Neural progenitor cell (in vitro differentiated cells): ENCODE data around the gene IQSEC2. TPM values are rescaled to one million over a fixed set of nuclear protein-coding genes. Genes with fewer than 3 reads are reported as not detected.
A peak's percentile ranks its signal among the peaks of the same experiment; 100 is the strongest.

Experiments used
- DNase-seq: peaks from one replicate; pipeline ENCODE4 v3.0.0-alpha.2; 2016; ENCODE audit warnings: low spot score
- H2AFZ ChIP-seq: fragments of 200-600 bp; sonication (generic); replicated peaks from 2 replicates; pipeline ENCODE4 v1.6.1; 2016; ENCODE audit warnings: antibody characterized with exemption
- H3F3A ChIP-seq: fragments of 200-600 bp; sonication (generic); 2 replicates; pipeline ENCODE4 v1.6.1; 2016; ENCODE audit warnings: antibody characterized with exemption, low read depth
- H3K27ac ChIP-seq: fragments of 200-600 bp; sonication (generic); 2 replicates; pipeline ENCODE4 v1.5.1; 2016; ENCODE audit warnings: mild to moderate bottlenecking
- H3K27me3 ChIP-seq: fragments of 200-600 bp; sonication (generic); 2 replicates; pipeline ENCODE4 v1.6.1; 2016; ENCODE audit warnings: mild to moderate bottlenecking, moderate library complexity
- H3K36me3 ChIP-seq: fragments of 200-600 bp; sonication (generic); 2 replicates; pipeline ENCODE4 v1.5.1; 2016
- H3K4me1 ChIP-seq: fragments of 200-600 bp; sonication (generic); 2 replicates; pipeline ENCODE4 v1.6.1; 2016; ENCODE audit warnings: mixed run types
- H3K4me2 ChIP-seq: fragments of 200-600 bp; sonication (generic); 2 replicates; pipeline ENCODE4 v1.6.1; 2016
- H3K4me3 ChIP-seq: fragments of 200-600 bp; sonication (generic); 2 replicates; pipeline ENCODE4 v1.5.1; 2016
- H3K79me2 ChIP-seq: fragments of 200-600 bp; sonication (generic); 2 replicates; pipeline ENCODE4 v1.6.1; 2016; ENCODE audit warnings: low read depth
- H3K9ac ChIP-seq: fragments of 200-600 bp; sonication (generic); 2 replicates; pipeline ENCODE4 v1.6.1; 2016
- H3K9me3 ChIP-seq: fragments of 200-600 bp; sonication (generic); 2 replicates; pipeline ENCODE4 v1.5.1; 2016; ENCODE audit warnings: low read depth
- H4K20me1 ChIP-seq: fragments of 200-600 bp; sonication (generic); 2 replicates; pipeline ENCODE4 v1.6.1; 2016; ENCODE audit warnings: low read depth
- H3K27ac Mint-ChIP-seq: 3 replicates; pipeline ENCODE4 v1.8.0; 2021; ENCODE audit warnings: mixed read lengths
- H3K27me3 Mint-ChIP-seq: 2 replicates; pipeline ENCODE4 v1.8.0; 2022; ENCODE audit warnings: low read depth, mild to moderate bottlenecking, inconsistent platforms, moderate library complexity, mixed read lengths; ENCODE audit not compliant: insufficient read depth
- H3K36me3 Mint-ChIP-seq: 3 replicates; pipeline ENCODE4 v1.8.0; 2021; ENCODE audit warnings: mixed read lengths
- H3K4me1 Mint-ChIP-seq: 3 replicates; pipeline ENCODE4 v1.8.0; 2021; ENCODE audit warnings: mixed read lengths
- H3K4me3 Mint-ChIP-seq: 3 replicates; pipeline ENCODE4 v1.8.0; 2021; ENCODE audit warnings: mild to moderate bottlenecking, moderate library complexity, mixed read lengths
- H3K9me3 Mint-ChIP-seq: 3 replicates; pipeline ENCODE4 v1.8.0; 2020; ENCODE audit warnings: mixed read lengths
- CTCF ChIP-seq: fragments of 200-600 bp; sonication (generic); IDR thresholded peaks from 2 replicates; pipeline ENCODE4 v1.5.1; 2017; ENCODE audit warnings: antibody characterized with exemption, mild to moderate bottlenecking
- EZH2 ChIP-seq: fragments of 200-600 bp; sonication (generic); IDR thresholded peaks from 2 replicates; pipeline ENCODE4 v1.6.1; 2017; ENCODE audit warnings: antibody characterized with exemption, mild to moderate bottlenecking, moderate library complexity
- EZH2phosphoT487 ChIP-seq: fragments of 200-600 bp; sonication (generic); IDR thresholded peaks from 2 replicates; pipeline ENCODE4 v1.6.1; 2017; ENCODE audit warnings: antibody characterized with exemption
- total RNA-seq: library from RNA; depleted of rRNA; stranded (reverse); fragments of >200 nt; gene quantifications from 2 replicates; pipeline ENCODE4 v1.2.3, GENCODE V29; 2015; ENCODE audit warnings: low replicate concordance

Gene IQSEC2
- total RNA-seq, 1 donor from 2014 or later, result 3.5 TPM

- Histone ChIP-seq H3K9me3 (no peaks in the 10 kb centered on the region), H3K4me1 (peaks cover 6% of the 10 kb centered on the region), H3K27me3 (no peaks in the 10 kb centered on the region), H2AFZ (no peak overlapping the region), H3F3A (peaks cover 8% of the 10 kb centered on the region), H4K20me1 (no peaks in the 10 kb centered on the region), H3K4me2 (no peak overlapping the region), H3K27ac (no peak overlapping the region), H3K9ac (no peak overlapping the region), H3K79me2 (no peaks in the 10 kb centered on the region), H3K4me3 (no peak overlapping the region), H3K36me3 (no peaks in the 10 kb centered on the region)
- Mint-ChIP-seq H3K4me3 (no peak overlapping the region), H3K36me3 (no peaks in the 10 kb centered on the region), H3K9me3 (no peaks in the 10 kb centered on the region), H3K4me1 (peaks cover 43% of the 10 kb centered on the region), H3K27me3 (peaks cover 8% of the 10 kb centered on the region), H3K27ac (no peak overlapping the region)
- no peak for DNase-seq
- TF ChIP-seq EZH2phosphoT487 (no peak), EZH2 (no peak), CTCF (no peak)
Observed at GRCh38 chrX:53283099-53283498, 1.7 kb upstream of the IQSEC2 start.

DNA sequence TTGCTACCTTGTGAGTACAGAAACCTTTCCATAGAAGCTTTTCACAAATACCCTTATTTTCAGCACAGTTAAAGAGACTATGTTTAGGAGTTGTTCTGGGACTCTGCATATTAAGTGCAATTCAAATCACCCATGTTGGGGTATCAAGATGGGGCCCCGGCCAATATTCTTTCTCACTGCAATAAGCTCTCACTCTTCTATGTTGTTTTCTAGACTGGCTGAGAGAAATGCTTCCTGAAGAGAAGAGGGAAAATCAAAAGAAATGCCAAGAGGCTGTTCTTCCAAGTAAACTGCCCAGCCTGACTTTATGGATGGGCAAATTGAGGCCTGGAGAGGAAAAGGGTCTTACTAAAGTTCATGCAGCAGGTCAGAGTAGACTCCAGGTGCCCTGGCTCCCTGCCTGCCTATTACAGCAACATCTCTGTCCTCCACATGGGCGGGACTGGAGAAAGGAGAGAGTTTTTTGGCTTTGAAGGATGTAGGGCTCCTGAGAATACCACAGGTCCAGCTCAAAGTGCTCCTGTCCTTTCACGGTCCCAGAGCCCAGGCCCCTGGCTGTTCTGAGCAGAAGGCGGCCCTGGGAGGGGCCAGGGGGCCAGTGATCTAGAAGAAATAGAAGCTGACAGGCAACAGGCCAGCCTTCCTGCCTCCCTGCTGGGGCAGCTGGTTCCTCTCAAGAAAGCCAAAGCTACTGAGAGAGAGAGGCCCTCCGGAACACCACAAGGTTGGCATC lies 745 bp upstream of the IQSEC2 start:
- no peaks in the 10 kb centered on the region for H3K36me3 Mint-ChIP-seq
- H3F3A ChIP-seq, result no peaks in the 10 kb centered on the region
- no peaks in the 10 kb centered on the region for H3K27me3 ChIP-seq
- no peak overlapping the region for H2AFZ ChIP-seq
- no peaks in the 10 kb centered on the region for H3K9me3 ChIP-seq
- DNase-seq, result peak; percentile 42
- no peak overlapping the region for H3K4me3 ChIP-seq
- peaks cover 34% of the 10 kb centered on the region for H3K4me1 Mint-ChIP-seq
- H3K4me3 Mint-ChIP-seq, result peak overlapping the region; percentile 9
- no peaks in the 10 kb centered on the region for H4K20me1 ChIP-seq
- peaks cover 6% of the 10 kb centered on the region for H3K4me1 ChIP-seq
- no peak overlapping the region for H3K9ac ChIP-seq
- peak overlapping the region; percentile 55 for H3K27ac Mint-ChIP-seq
- no peaks in the 10 kb centered on the region for H3K36me3 ChIP-seq
- peak overlapping the region; percentile 68 for H3K4me2 ChIP-seq
- H3K27ac ChIP-seq, result no peak overlapping the region
- H3K79me2 ChIP-seq, result no peaks in the 10 kb centered on the region
- TF ChIP-seq EZH2phosphoT487 (no peak), CTCF (no peak), EZH2 (no peak)
- H3K9me3 Mint-ChIP-seq, result no peaks in the 10 kb centered on the region
- H3K27me3 Mint-ChIP-seq, result peaks cover 8% of the 10 kb centered on the region

DNA sequence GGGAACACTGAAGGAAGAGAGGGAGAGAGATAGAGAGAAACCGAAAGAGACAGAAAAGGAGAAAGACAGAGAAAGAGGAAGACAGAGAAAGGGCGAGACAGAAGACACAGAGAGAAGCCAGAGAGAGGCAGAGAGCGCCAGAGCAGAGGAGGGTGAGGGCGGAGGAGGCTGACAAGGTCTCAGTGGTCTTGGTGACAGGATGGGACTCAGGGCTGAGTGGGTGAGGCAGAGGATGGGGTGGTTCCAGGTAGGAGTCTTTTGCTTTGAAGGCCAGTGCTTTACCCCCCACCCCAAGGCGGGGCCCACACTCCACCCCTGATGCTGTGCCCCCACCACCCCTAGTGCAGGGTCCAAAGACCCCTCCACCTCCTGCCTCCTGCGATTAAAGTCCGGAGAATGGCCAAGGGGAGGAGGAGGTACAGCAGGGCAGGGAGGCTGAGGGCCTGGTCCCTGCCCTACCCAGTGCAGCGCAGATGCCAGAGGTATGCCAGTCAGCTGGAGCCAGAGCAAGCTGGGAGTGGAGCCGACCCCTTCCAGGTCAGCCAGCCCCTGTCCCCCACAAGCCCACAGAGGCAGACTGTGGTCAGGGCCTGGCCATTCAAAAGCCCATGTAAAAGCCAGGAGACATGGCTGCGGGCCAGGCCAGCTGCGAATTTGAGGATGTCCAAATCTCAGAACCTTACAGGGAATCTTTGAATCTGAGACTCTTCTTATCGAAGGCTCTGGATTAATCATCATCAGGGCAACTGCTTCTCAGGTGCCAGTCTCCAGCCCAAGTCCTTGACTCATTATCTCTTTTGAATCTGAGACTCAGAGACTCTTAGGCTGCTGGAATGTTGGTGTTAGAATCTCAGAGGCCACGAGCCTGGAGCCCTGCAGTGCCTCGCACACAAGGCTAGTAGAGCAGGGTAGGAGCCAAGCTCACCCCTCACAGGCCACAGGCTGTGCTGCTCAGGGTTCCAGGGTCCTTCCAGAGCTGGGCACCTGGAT lies 758 bp downstream of the IQSEC2 start:
- H3K4me3 ChIP-seq, result peak overlapping the region; percentile 31
- H3K79me2 ChIP-seq, result no peaks in the 10 kb centered on the region
- H2AFZ ChIP-seq, result no peak overlapping the region
- H3K9ac ChIP-seq, result no peak overlapping the region
- H4K20me1 ChIP-seq, result no peaks in the 10 kb centered on the region
- TF ChIP-seq EZH2phosphoT487 (no peak), EZH2 (no peak), CTCF (no peak)
- H3K27ac ChIP-seq, result no peak overlapping the region
- H3K36me3 Mint-ChIP-seq, result no peaks in the 10 kb centered on the region
- no peaks in the 10 kb centered on the region for H3K9me3 Mint-ChIP-seq
- H3K36me3 ChIP-seq, result no peaks in the 10 kb centered on the region
- no peak overlapping the region for H3K27ac Mint-ChIP-seq
- H3K27me3 Mint-ChIP-seq, result peaks cover 8% of the 10 kb centered on the region
- no peaks in the 10 kb centered on the region for H3F3A ChIP-seq
- H3K9me3 ChIP-seq, result no peaks in the 10 kb centered on the region
- H3K27me3 ChIP-seq, result no peaks in the 10 kb centered on the region
- H3K4me1 Mint-ChIP-seq, result peaks cover 25% of the 10 kb centered on the region
- peak overlapping the region; percentile 2 for H3K4me3 Mint-ChIP-seq
- H3K4me2 ChIP-seq, result peak overlapping the region; percentile 68
- peak; percentile 27 for DNase-seq
- peaks cover 6% of the 10 kb centered on the region for H3K4me1 ChIP-seq
